Measurements from ENCODE around the gene DCHS1.

Gene DCHS1

DNA sequence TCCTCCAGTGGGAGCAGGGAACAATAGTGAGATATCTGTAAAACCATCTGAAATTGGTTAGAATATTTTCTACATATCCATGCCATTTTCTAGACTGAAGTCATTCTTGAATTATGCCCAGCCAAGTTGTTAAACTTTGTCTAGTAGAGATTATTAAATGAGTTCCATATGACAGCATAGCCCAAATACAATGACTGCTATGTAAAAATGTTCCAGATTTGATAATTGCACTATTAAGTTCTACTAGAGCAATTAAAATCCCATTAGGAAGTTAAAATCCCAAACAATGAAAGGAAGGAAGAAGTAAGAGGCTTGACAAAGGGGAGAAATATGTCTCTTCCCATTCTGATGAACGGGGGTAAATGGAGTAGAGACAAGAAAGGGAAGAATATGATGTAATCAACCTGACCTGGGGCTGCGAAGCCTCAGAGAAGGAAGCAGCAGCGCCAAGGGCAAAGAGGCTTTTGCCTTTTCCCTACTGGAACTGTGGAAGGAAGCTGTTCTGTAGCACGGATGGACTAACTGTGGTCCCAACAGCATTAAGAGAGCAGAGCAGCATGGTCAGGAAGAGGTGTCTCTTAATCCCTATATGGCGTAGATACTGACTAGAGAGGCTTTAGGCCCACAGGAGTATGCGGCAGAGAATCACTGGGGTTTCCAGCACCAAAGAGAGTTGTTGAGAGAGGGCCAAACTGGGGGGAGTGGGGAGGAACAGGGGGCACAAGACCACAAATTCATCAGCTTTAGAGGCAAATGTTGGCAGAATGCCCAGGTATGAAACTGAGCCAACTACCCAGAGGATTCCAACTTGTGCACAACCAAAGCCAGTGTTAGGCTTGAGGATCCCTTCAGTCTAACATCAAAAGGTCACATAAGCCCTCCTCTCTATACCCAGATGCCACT is 78.9 kb downstream of the DCHS1 start:
- Histone ChIP-seq H3K9me3 (ENCODE audit: insufficient read depth, low read length) (no peaks in the 10 kb centered on the region), H4K20me1 (ENCODE audit: insufficient read depth, low read length) (no peaks in the 10 kb centered on the region), H3K4me1 (ENCODE audit: low read length) (no peaks in the 10 kb centered on the region), H3K79me2 (ENCODE audit: low read length) (no peaks in the 10 kb centered on the region), H3K9ac (ENCODE audit: low read length) (no peak overlapping the region), H3K4me2 (ENCODE audit: low read length) (no peak overlapping the region), H3K36me3 (replicated peaks; ENCODE audit: low read depth, low read length) (no peaks in the 10 kb centered on the region), H3K27me3 (ENCODE audit: low read depth, low read length) (no peaks in the 10 kb centered on the region), H2AFZ (ENCODE audit: low read depth, low read length) (no peak overlapping the region), H3K4me3 (ENCODE audit: low read length) (no peak overlapping the region), H3K27ac (ENCODE audit: low read length) (no peak overlapping the region)
- TF ChIP-seq EZH2phosphoT487 (IDR thresholded peaks at IDR 0.05; ENCODE audit: low read depth) = no peak
- TF ChIP-seq CTCF (IDR thresholded peaks at IDR 0.05; ENCODE audit: low read depth, low read length) = no peak

GRCh38 chr11:6574816-6575715 is 80.5 kb downstream of the DCHS1 start:
- Histone ChIP-seq H3K79me2 (ENCODE audit: low read length) (no peaks in the 10 kb centered on the region), H3K4me2 (ENCODE audit: low read length) (no peak overlapping the region), H4K20me1 (ENCODE audit: insufficient read depth, low read length) (no peaks in the 10 kb centered on the region), H3K4me1 (ENCODE audit: low read length) (no peaks in the 10 kb centered on the region), H3K9ac (ENCODE audit: low read length) (no peak overlapping the region), H3K4me3 (ENCODE audit: low read length) (no peak overlapping the region), H2AFZ (ENCODE audit: low read depth, low read length) (no peak overlapping the region), H3K9me3 (ENCODE audit: insufficient read depth, low read length) (no peaks in the 10 kb centered on the region), H3K27me3 (ENCODE audit: low read depth, low read length) (no peaks in the 10 kb centered on the region), H3K27ac (ENCODE audit: low read length) (no peak overlapping the region), H3K36me3 (replicated peaks; ENCODE audit: low read depth, low read length) (no peaks in the 10 kb centered on the region)
- TF ChIP-seq EZH2phosphoT487 (IDR thresholded peaks at IDR 0.05; ENCODE audit: low read depth) = no peak
- TF ChIP-seq CTCF (IDR thresholded peaks at IDR 0.05; ENCODE audit: low read depth, low read length) = no peak

DNA sequence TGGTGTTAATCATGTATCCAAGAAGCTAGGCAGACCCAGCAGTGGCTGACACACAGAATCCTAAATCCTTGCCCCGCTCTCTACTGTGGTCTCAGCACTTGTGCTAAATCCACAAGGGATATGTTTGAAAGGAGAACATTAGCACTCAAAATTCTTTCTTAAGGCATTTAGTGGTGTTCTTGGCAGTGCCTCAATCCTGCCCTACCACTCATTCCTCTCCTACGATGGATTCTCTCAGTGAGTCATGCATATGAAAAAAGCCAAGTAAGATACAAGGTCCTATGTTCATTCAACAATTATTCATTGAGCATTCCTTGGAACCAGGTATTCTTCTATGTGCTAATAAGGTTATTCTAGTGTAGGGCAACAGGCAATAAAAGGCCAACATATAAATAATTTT is 83.4 kb downstream of the DCHS1 start:
- H3K9me3 ChIP-seq (ENCODE audit: insufficient read depth, low read length) = no peaks in the 10 kb centered on the region
- no peak for TF ChIP-seq EZH2phosphoT487 (IDR thresholded peaks at IDR 0.05; ENCODE audit: low read depth)
- TF ChIP-seq CTCF (IDR thresholded peaks at IDR 0.05; ENCODE audit: low read depth, low read length) = no peak
- no peak overlapping the region for H3K27ac ChIP-seq (ENCODE audit: low read length)
- no peaks in the 10 kb centered on the region for H3K79me2 ChIP-seq (ENCODE audit: low read length)
- no peak overlapping the region for H3K4me2 ChIP-seq (ENCODE audit: low read length)
- no peak overlapping the region for H2AFZ ChIP-seq (ENCODE audit: low read depth, low read length)
- no peak overlapping the region for H3K9ac ChIP-seq (ENCODE audit: low read length)
- H4K20me1 ChIP-seq (ENCODE audit: insufficient read depth, low read length) = no peaks in the 10 kb centered on the region
- H3K4me3 ChIP-seq (ENCODE audit: low read length) = no peak overlapping the region
- H3K27me3 ChIP-seq (ENCODE audit: low read depth, low read length) = no peaks in the 10 kb centered on the region
- H3K36me3 ChIP-seq (replicated peaks; ENCODE audit: low read depth, low read length) = no peaks in the 10 kb centered on the region
- H3K4me1 ChIP-seq (ENCODE audit: low read length) = no peaks in the 10 kb centered on the region

- Histone ChIP-seq H4K20me1 (ENCODE audit: insufficient read depth, low read length) (no peaks in the 10 kb centered on the region), H3K27me3 (ENCODE audit: low read depth, low read length) (no peaks in the 10 kb centered on the region), H3K9me3 (ENCODE audit: insufficient read depth, low read length) (no peaks in the 10 kb centered on the region), H3K9ac (ENCODE audit: low read length) (no peak overlapping the region), H3K79me2 (ENCODE audit: low read length) (no peaks in the 10 kb centered on the region), H3K4me3 (ENCODE audit: low read length) (no peak overlapping the region), H3K27ac (ENCODE audit: low read length) (no peak overlapping the region), H3K36me3 (replicated peaks; ENCODE audit: low read depth, low read length) (no peaks in the 10 kb centered on the region), H3K4me1 (ENCODE audit: low read length) (no peaks in the 10 kb centered on the region), H2AFZ (ENCODE audit: low read depth, low read length) (no peak overlapping the region), H3K4me2 (ENCODE audit: low read length) (no peak overlapping the region)
- no peak for TF ChIP-seq CTCF (IDR thresholded peaks at IDR 0.05; ENCODE audit: low read depth, low read length)
- TF ChIP-seq EZH2phosphoT487 (IDR thresholded peaks at IDR 0.05; ENCODE audit: low read depth) = no peak
Measured at GRCh38 chr11:6571434-6572008, 84.1 kb downstream of the DCHS1 start.
